ENCODE measurements around the gene GOLGB1. TPM values are rescaled to one million over a fixed set of nuclear protein-coding genes. Genes with fewer than 3 reads are reported as not detected.
A peak's percentile ranks its signal among the peaks of the same experiment; 100 is the strongest.
"Not testable (repeated sequence)": the region's sequence is repeated elsewhere in the genome, so short reads cannot be mapped to it uniquely, and the experiment has no call there.

Gene GOLGB1
- total RNA-seq, 2 donors from 2014 or later = 46.4 to 59.0 TPM

DNA sequence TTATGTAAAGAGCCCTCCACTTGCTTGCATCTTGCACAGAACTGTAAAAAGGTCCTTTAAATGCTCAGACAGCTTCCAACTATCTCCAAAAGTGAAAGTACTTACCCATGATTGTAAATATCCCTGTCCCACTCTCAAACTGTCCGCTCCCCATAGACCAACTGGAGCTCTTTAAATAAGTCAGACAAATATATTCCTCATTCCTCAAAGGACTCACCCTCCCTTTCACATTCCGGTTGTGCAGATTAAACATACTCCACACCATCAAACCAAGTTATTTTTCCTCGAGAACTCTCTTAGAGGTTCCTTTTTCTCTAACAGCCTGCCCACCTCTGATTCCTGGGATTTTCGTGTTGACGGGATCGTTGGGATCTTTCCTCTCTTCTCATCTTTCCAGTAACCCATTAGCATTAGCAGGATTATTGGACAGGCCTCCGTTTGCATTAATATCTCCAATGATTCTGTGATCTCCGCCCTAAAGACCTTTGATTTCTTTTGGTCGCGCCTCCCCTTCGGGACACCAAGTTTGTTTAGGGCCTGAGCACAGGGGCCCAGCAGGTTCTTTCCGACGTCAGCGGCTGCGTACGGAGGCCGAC, 763 bp downstream of the GOLGB1 start:
- WGBS, 2 donors = 0% methylated on average over 17 of the region's 17 CpGs
- peak; percentile 81 to 88 (median 84) for DNase-seq
- Histone ChIP-seq H3K27ac (peak overlapping the region; percentile 86 to 99 (median 97)), H3K27me3 (no peaks in the 10 kb centered on the region), H3K4me3 (peak overlapping the region; percentile 32 to 37), H3K36me3 (replicated peaks in 1 of 2; ENCODE audit: insufficient read depth in 1 of 2, low read depth in 2 of 2) (no peaks in the 10 kb centered on the region), H3K4me1 (peaks cover 27% of the 10 kb centered on the region), H3K9me3 (no peaks in the 10 kb centered on the region)
- TF ChIP-seq POLR2A (IDR thresholded peaks at IDR 0.05) = no peak
- TF ChIP-seq, protein P1, sequence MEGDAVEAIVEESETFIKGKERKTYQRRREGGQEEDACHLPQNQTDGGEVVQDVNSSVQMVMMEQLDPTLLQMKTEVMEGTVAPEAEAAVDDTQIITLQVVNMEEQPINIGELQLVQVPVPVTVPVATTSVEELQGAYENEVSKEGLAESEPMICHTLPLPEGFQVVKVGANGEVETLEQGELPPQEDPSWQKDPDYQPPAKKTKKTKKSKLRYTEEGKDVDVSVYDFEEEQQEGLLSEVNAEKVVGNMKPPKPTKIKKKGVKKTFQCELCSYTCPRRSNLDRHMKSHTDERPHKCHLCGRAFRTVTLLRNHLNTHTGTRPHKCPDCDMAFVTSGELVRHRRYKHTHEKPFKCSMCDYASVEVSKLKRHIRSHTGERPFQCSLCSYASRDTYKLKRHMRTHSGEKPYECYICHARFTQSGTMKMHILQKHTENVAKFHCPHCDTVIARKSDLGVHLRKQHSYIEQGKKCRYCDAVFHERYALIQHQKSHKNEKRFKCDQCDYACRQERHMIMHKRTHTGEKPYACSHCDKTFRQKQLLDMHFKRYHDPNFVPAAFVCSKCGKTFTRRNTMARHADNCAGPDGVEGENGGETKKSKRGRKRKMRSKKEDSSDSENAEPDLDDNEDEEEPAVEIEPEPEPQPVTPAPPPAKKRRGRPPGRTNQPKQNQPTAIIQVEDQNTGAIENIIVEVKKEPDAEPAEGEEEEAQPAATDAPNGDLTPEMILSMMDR (IDR thresholded peaks at IDR 0.05) = no peak
- intact Hi-C loops (cut with DNase I) = no loop called here
- ATAC-seq = peak; percentile 72

- Histone ChIP-seq H3K9me3 (no peaks in the 10 kb centered on the region), H3K27me3 (no peaks in the 10 kb centered on the region), H3K4me1 (peaks cover 27% of the 10 kb centered on the region), H3K27ac (peak overlapping the region in 2 of 4 donors; percentile 96 to 98), H3K4me3 (peak overlapping the region in 1 of 2 donors; percentile 32), H3K36me3 (replicated peaks in 1 of 2; ENCODE audit: insufficient read depth in 1 of 2, low read depth in 2 of 2) (no peaks in the 10 kb centered on the region)
- intact Hi-C loops (cut with DNase I) = no loop called here
- WGBS, 2 donors = 5 to 10% methylated on average over 3 of the region's 3 CpGs
- TF ChIP-seq, protein P1 (IDR thresholded peaks at IDR 0.05) = no peak
- no peak for TF ChIP-seq POLR2A (IDR thresholded peaks at IDR 0.05)
- ATAC-seq = no peak
- no peak for DNase-seq
Measured at GRCh38 chr3:121747976-121748375, 1.6 kb downstream of the GOLGB1 start.

- H3K27me3 ChIP-seq; H3K4me3 ChIP-seq; DNase-seq; ATAC-seq; H3K36me3 ChIP-seq (replicated peaks in 1 of 2; ENCODE audit: insufficient read depth in 1 of 2, low read depth in 2 of 2); intact Hi-C loops (cut with DNase I); H3K9me3 ChIP-seq; H3K27ac ChIP-seq: not testable (repeated sequence)
- peaks cover 25% of the 10 kb centered on the region for H3K4me1 ChIP-seq
- WGBS, 2 donors = 100% methylated on average over 2 of the region's 2 CpGs
Measured at GRCh38 chr3:121743106-121743505, 6.4 kb downstream of the GOLGB1 start.

DNA sequence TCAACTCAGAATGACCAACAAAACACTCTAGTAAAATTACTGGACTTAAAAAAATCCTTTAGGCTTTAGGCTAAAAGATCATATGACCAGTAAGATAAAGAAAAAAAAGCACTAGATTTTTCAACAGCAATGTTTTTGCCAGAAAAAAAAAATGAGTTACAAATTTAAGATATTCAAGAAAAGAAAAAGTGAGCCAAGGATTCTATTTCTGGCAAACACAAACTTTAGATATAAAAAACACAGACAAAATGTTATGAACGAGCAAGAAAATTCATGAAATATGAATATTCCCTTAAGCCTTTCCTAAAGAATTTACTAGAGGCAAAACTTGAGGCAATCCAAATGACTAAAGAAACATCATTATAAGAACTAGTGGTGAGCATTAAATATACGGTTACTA, 8.6 kb downstream of the GOLGB1 start:
- TF ChIP-seq, protein P1 (IDR thresholded peaks at IDR 0.05) = no peak
- no peak for TF ChIP-seq POLR2A (IDR thresholded peaks at IDR 0.05)
- intact Hi-C loops (cut with DNase I) = no loop called here

GRCh38 chr3:121739902-121740301, 9.6 kb downstream of the GOLGB1 start:
- Histone ChIP-seq H3K36me3 (replicated peaks in 1 of 2; ENCODE audit: insufficient read depth in 1 of 2, low read depth in 2 of 2) (no peaks in the 10 kb centered on the region), H3K4me1 (peaks cover 12% of the 10 kb centered on the region), H3K9me3 (no peaks in the 10 kb centered on the region), H3K4me3 (no peak overlapping the region), H3K27me3 (no peaks in the 10 kb centered on the region), H3K27ac (no peak overlapping the region)
- no peak for DNase-seq
- ATAC-seq = no peak
- TF ChIP-seq POLR2A (IDR thresholded peaks at IDR 0.05) = no peak
- TF ChIP-seq, protein P1 (IDR thresholded peaks at IDR 0.05) = no peak
- intact Hi-C loops (cut with DNase I) = no loop called here

More for the DNA sequence above, 8.6 kb downstream of the GOLGB1 start:
- no peaks in the 10 kb centered on the region for H3K9me3 ChIP-seq
- H3K27me3 ChIP-seq = no peaks in the 10 kb centered on the region
- no peak overlapping the region for H3K27ac ChIP-seq
- H3K4me3 ChIP-seq = no peak overlapping the region
- no peak for DNase-seq
- no peaks in the 10 kb centered on the region for H3K36me3 ChIP-seq (replicated peaks in 1 of 2; ENCODE audit: insufficient read depth in 1 of 2, low read depth in 2 of 2)
- peaks cover 13% of the 10 kb centered on the region for H3K4me1 ChIP-seq
- ATAC-seq = no peak
- 67 to 83% methylated on average over 2 of the region's 2 CpGs for WGBS, 2 donors
